NB4 (cell line): ENCODE measurements around the gene ZNF552.

Source experiments
- DNase-seq: peaks from one replicate; pipeline ENCODE4 v3.0.0; 2010; ENCODE audit warnings: low read depth
- H3K4me3 ChIP-seq: one replicate; pipeline ENCODE4 v1.5.1; 2011; ENCODE audit warnings: mild to moderate bottlenecking, low read depth, low read length, moderate library complexity
- CTCF ChIP-seq: IDR thresholded peaks from one replicate; pipeline ENCODE4 v1.5.1; 2012; ENCODE audit warnings: low read depth, low read length
- MAX ChIP-seq: IDR thresholded peaks from 2 replicates; pipeline ENCODE4 v1.6.1; 2011; ENCODE audit warnings: low read depth, low read length
- MYC ChIP-seq: IDR thresholded peaks from 2 replicates; pipeline ENCODE4 v1.6.1; 2011; ENCODE audit warnings: low read depth, low read length
- POLR2A ChIP-seq: IDR thresholded peaks from 2 replicates; pipeline ENCODE4 v1.6.1; 2011; ENCODE audit warnings: mild to moderate bottlenecking; ENCODE audit not compliant: insufficient read length; ENCODE audit errors: extremely low read depth

The ZNF552 gene

GRCh38 chr19:57819475-57820148 is 4.9 kb upstream of the ZNF552 start:
- H3K4me3 ChIP-seq, result peak overlapping the region; percentile 90
- TF ChIP-seq MYC, result peak; percentile 91
- TF ChIP-seq POLR2A, result peak; percentile 74
- peak; percentile 84 for TF ChIP-seq MAX
- TF ChIP-seq CTCF, result peak; percentile 3
- peak; percentile 90 for DNase-seq

DNA sequence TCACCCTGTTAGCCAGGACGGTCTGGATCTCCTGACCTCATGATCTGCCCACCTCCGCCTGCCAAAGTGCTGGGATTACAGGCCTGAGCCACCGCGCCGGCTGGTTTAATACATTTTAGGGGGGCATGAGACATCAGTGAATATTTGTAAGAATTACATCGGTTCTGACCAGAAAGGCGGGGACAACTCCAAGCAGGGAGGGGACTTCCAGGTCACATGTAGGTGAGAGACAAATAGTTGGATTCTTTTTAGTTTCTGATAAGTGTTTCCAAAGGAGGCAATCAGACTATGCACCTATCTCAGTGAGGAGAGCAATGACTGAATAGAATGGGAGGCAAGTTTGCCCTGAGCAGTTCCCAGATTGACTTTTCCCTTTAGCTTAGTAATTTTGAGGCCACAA is 3.7 kb upstream of the ZNF552 start:
- DNase-seq, result no peak
- TF ChIP-seq POLR2A (no peak), CTCF (no peak), MYC (no peak), MAX (no peak)
- no peak overlapping the region for H3K4me3 ChIP-seq

- DNase-seq, result no peak
- TF ChIP-seq MYC (no peak), CTCF (no peak), POLR2A (no peak), MAX (no peak)
- no peak overlapping the region for H3K4me3 ChIP-seq
Measured at GRCh38 chr19:57817976-57818375, 3.3 kb upstream of the ZNF552 start.

GRCh38 chr19:57816652-57817051 is 1.9 kb upstream of the ZNF552 start:
- no peak overlapping the region for H3K4me3 ChIP-seq
- TF ChIP-seq MAX (no peak), CTCF (no peak), POLR2A (no peak), MYC (no peak)
- peak; percentile 7 for DNase-seq

GRCh38 chr19:57815247-57816075 is 748 bp upstream of the ZNF552 start:
- DNase-seq, result no peak
- TF ChIP-seq MAX, result no peak
- TF ChIP-seq CTCF, result no peak
- TF ChIP-seq POLR2A, result no peak
- TF ChIP-seq MYC, result no peak
- no peak overlapping the region for H3K4me3 ChIP-seq
